Heart left ventricle (tissue), 16 donors: ENCODE data around the gene LRRC14B. TPM values are rescaled to one million over a fixed set of nuclear protein-coding genes. Genes with fewer than 3 reads are reported as not detected.
A peak's percentile ranks its signal among the peaks of the same experiment; 100 is the strongest.
"Not testable (repeated sequence)": the region's sequence is repeated elsewhere in the genome, so short reads cannot be mapped to it uniquely, and the experiment has no call there.

Experiments used
- ATAC-seq, 4 donors: fragments of 200-7000 bp; cut with Tn5 transposase; one replicate each; pipeline ENCODE4 v1.9.1; 2020 to 2022; ENCODE audit warnings: moderate library complexity in 4 of 4, mild to moderate bottlenecking in 3 of 4, moderate number of reproducible peaks in 1 of 4
- DNase-seq, 5 donors: peaks; one replicate each; pipeline ENCODE4 v3.0.0-alpha.2; 2020
- H3K27ac ChIP-seq, 12 donors: fragments of 200-600 bp; sonication (generic) in 4 of 12; one replicate each; pipeline versions ENCODE4 v1.5.0 to v1.8.0; 2016 to 2022; ENCODE audit warnings: mild to moderate bottlenecking in 2 of 12
- H3K27me3 ChIP-seq, 9 donors: fragments of 200-600 bp; sonication (generic) in 2 of 9; one replicate each; pipeline versions ENCODE4 v1.5.1 to v1.8.0; 2016 to 2022; ENCODE audit warnings: mild to moderate bottlenecking in 3 of 9
- H3K36me3 ChIP-seq, 9 donors: fragments of 200-600 bp; sonication (generic) in 2 of 9; one replicate each; pipeline versions ENCODE4 v1.5.0 to v1.8.0; 2018 to 2022; ENCODE audit warnings: mild to moderate bottlenecking in 2 of 9
- H3K4me1 ChIP-seq, 12 donors: fragments of 200-600 bp; sonication (generic) in 4 of 12; one replicate each; pipeline versions ENCODE4 v1.5.0 to v1.8.0; 2016 to 2022; ENCODE audit warnings: mild to moderate bottlenecking in 3 of 12
- H3K4me3 ChIP-seq, 12 donors: fragments of 200-600 bp; sonication (generic) in 4 of 12; one replicate each; pipeline versions ENCODE4 v1.5.0 to v1.8.0; 2017 to 2022; ENCODE audit warnings: mild to moderate bottlenecking in 9 of 12, moderate library complexity in 4 of 12
- H3K9me3 ChIP-seq, 12 donors: fragments of 200-600 bp; sonication (generic) in 4 of 12; one replicate each; pipeline versions ENCODE4 v1.5.0 to v1.8.0; 2016 to 2022; ENCODE audit warnings: mild to moderate bottlenecking in 1 of 12
- CTCF ChIP-seq, 12 donors: fragments of 200-600 bp; sonication (generic) in 4 of 12; IDR thresholded peaks; one replicate each; pipeline versions ENCODE4 v1.5.0 to v1.8.0; 2018 to 2022; ENCODE audit warnings: antibody characterized with exemption in 12 of 12, mild to moderate bottlenecking in 5 of 12
- POLR2A ChIP-seq, 2 donors: fragments of 450-650 bp; IDR thresholded peaks; one replicate each; pipeline ENCODE4 v1.6.1; 2017; ENCODE audit warnings: antibody characterized with exemption in 2 of 2, mild to moderate bottlenecking in 2 of 2, moderate library complexity in 2 of 2
- WGBS, 4 donors: extraction: QIAGEN DNeasy Blood & Tissue Kit in 2 of 4; methylation state at CpG; one replicate each; pipeline versions ENCODE4 v1.1.5 to v1.1.7; 2013 to 2018; 5-methylcytosine and 5-hydroxymethylcytosine counted together
- intact Hi-C, 10 donors: fragments of 100-400 bp; cut with DNase I; formaldehyde crosslinking; loops; one replicate each; pipeline versions ENCODE4 v1.11.1 to v1.14.2; 2022
- polyA plus RNA-seq, 2 donors: library from polyadenylated mRNA; stranded (reverse); fragments of 200-250 nt; gene quantifications; one replicate each; pipeline ENCODE4 v1.2.3, GENCODE V29; 2013
- total RNA-seq, 9 donors: library from RNA; depleted of rRNA in 2 of 9; stranded (reverse); fragments of >200 nt in 2 of 9; fragmentation: NEBNext Ultra II Directional in 3 of 9; extraction: Animal tissue kit (Norgen Biotek cat#: 25700) in 3 of 9; gene quantifications; one replicate each; pipeline versions ENCODE4 v1.1.0 to v1.2.4, GENCODE V29; 2016 to 2023
- donor health status: ischemic (EF 13 %, LVEDD 7.1; RV severe dilation, severe dysfunction).
- donor health status: healthy with polysubstance abuse.
- donor health status: DM: no; HTN: yes; CAD: no.
- donor health status: DM: no; HTN: no; CAD: no.
- donor health status: ischemic (EF 25% LVEDD 6.9; RV normal size, moderate dysfunction).
- donor health status: ischemic (EF 25% LVEDD 5.7; RV mildly dilated, moderate dysfunction).
- donor health status: healthy.
- donor health status: DM: yes; HTN: yes; CAD: no.
- donor health status: ischemic (EF 35%, LVEDD 5.7; RV mildly dilated, moderate dysfunction).
- donor health status: nonischemic (EF 11% LVEDD 7.7; RV severe dilation, severe dysfunction).
- donor health status: DM: yes; HTN: yes; CAD: no.
- donor health status: PGD.
- donor health status: ischemic (EF 29% LVEDD 5.4; RV normal size, mild dysfunction).
- donor health status: nonischemic (EF 23%, LVEDD 6.1; RV moderate dilation, normal function).

Gene LRRC14B
- total and polyA plus RNA-seq, 11 donors: 6.1 to 133 (median 40.3) TPM

GRCh38 chr5:194102-194501 is 2.8 kb downstream of the LRRC14B start:
- Histone ChIP-seq H3K36me3 (peaks cover 0 to 21% (median 0%) of the 10 kb centered on the region in 9 donors), H3K4me1 (peaks cover 0 to 65% (median 21%) of the 10 kb centered on the region in 12 donors), H3K4me3 (peak overlapping the region in 10 of 12 donors; percentile 7 to 55 (median 45)), H3K9me3 (no peaks in the 10 kb centered on the region), H3K27ac (peak overlapping the region; percentile 49 to 97 (median 92)), H3K27me3 (peaks cover 0 to 12% (median 0%) of the 10 kb centered on the region in 9 donors)
- TF ChIP-seq POLR2A (IDR thresholded peaks at IDR 0.05) (peak in 1 of 2 donors; percentile 32), CTCF (IDR thresholded peaks at IDR 0.05) (no peak)
- ATAC-seq (peak; percentile 24 to 60 (median 49)), DNase-seq (peak; percentile 72 to 87 (median 77))
- 45 to 71% (median 54%) methylated on average over 15 of the region's 15 CpGs for WGBS, 4 donors
- intact Hi-C loops: loop anchor here in 1 of 10 donors (1.0 kb wide), 1 partner anchor 24 kb away; the partner anchor contains the start of genes CCDC127 and SDHA

GRCh38 chr5:194603-195209 is 3.4 kb downstream of the LRRC14B start:
- H3K9me3 ChIP-seq: no peaks in the 10 kb centered on the region
- peak in 1 of 5 donors; percentile 18 for DNase-seq
- peaks cover 0 to 22% (median 0%) of the 10 kb centered on the region in 9 donors for H3K36me3 ChIP-seq
- TF ChIP-seq POLR2A (IDR thresholded peaks at IDR 0.05) (no peak), CTCF (IDR thresholded peaks at IDR 0.05) (no peak)
- peaks cover 0 to 62% (median 18%) of the 10 kb centered on the region in 12 donors for H3K4me1 ChIP-seq
- WGBS, 4 donors: 77 to 85% (median 79%) methylated on average over 31 to 36 of the region's 36 CpGs
- peaks cover 0 to 12% (median 0%) of the 10 kb centered on the region in 9 donors for H3K27me3 ChIP-seq
- ATAC-seq: no peak
- peak overlapping the region; percentile 65 to 97 (median 92) for H3K27ac ChIP-seq
- intact Hi-C loops: loop anchor here in 1 of 10 donors (1.0 kb wide), 1 partner anchor 24 kb away; the partner anchor contains the start of genes CCDC127 and SDHA
- no peak overlapping the region for H3K4me3 ChIP-seq

GRCh38 chr5:195401-196160 is 4.3 kb downstream of the LRRC14B start:
- Histone ChIP-seq H3K27me3 (peaks cover 0 to 12% (median 0%) of the 10 kb centered on the region in 9 donors), H3K36me3 (peaks cover 0 to 22% (median 0%) of the 10 kb centered on the region in 9 donors), H3K27ac (peak overlapping the region in 11 of 12 donors; percentile 20 to 97 (median 92)), H3K9me3 (no peaks in the 10 kb centered on the region), H3K4me1 (peaks cover 0 to 61% (median 14%) of the 10 kb centered on the region in 12 donors), H3K4me3 (no peak overlapping the region)
- intact Hi-C loops: no loop called here
- WGBS, 4 donors: 65 to 76% (median 71%) methylated on average over 23 to 33 of the region's 33 CpGs
- DNase-seq (peak in 1 of 5 donors; percentile 32), ATAC-seq (no peak)
- TF ChIP-seq POLR2A (IDR thresholded peaks at IDR 0.05) (no peak), CTCF (IDR thresholded peaks at IDR 0.05) (peak in 1 of 12 donors; percentile 13)

- Histone ChIP-seq H3K27me3 (peaks cover 0 to 9% (median 0%) of the 10 kb centered on the region in 9 donors), H3K36me3 (peaks cover 0 to 22% (median 0%) of the 10 kb centered on the region in 9 donors), H3K4me1 (peaks cover 0 to 57% (median 11%) of the 10 kb centered on the region in 12 donors), H3K27ac (peak overlapping the region in 9 of 12 donors; percentile 13 to 97 (median 80)), H3K4me3 (no peak overlapping the region), H3K9me3 (no peaks in the 10 kb centered on the region)
- TF ChIP-seq POLR2A (IDR thresholded peaks at IDR 0.05): no peak
- TF ChIP-seq CTCF (IDR thresholded peaks at IDR 0.05): no peak
- ATAC-seq (no peak), DNase-seq (no peak)
- WGBS, 4 donors: 62 to 76% (median 66%) methylated on average over 8 to 10 of the region's 10 CpGs
- intact Hi-C loops: no loop called here
Measured at GRCh38 chr5:196350-196749, 5.1 kb downstream of the LRRC14B start.

- H3K27me3 ChIP-seq, ATAC-seq, H3K9me3 ChIP-seq, H3K4me3 ChIP-seq, intact Hi-C loops: not testable (repeated sequence)
- H3K4me1 ChIP-seq: peaks cover 0 to 55% (median 8%) of the 10 kb centered on the region in 12 donors
- peak overlapping the region in 3 of 12 donors; percentile 29 to 71 (median 34) for H3K27ac ChIP-seq
- 53 to 71% (median 61%) methylated on average over 18 of the region's 18 CpGs for WGBS, 4 donors
- H3K36me3 ChIP-seq: peaks cover 0 to 22% (median 0%) of the 10 kb centered on the region in 9 donors
- peak in 1 of 5 donors; percentile 16 for DNase-seq
Measured at GRCh38 chr5:197031-197430, 5.7 kb downstream of the LRRC14B start.
